ENCODE measurements around the gene TCF7L2.

GRCh38 chr10:112911206-112911605 lies 38.8 kb upstream of the TCF7L2 start:
- TF ChIP-seq CTCF (IDR thresholded peaks at IDR 0.05) (no peak), EP300 (IDR thresholded peaks at IDR 0.05) (no peak), POLR2A (IDR thresholded peaks at IDR 0.05) (no peak)

Measured in tibial nerve (tissue), 4 donors.